Keratinocyte (primary cell): ENCODE data around the gene ZCRB1. TPM values are rescaled to one million over a fixed set of nuclear protein-coding genes. Genes with fewer than 3 reads are reported as not detected.

Experiments
- DNase-seq: peaks from one replicate; pipeline ENCODE4 v3.0.0-alpha.2; 2011; ENCODE audit warnings: low read depth, missing footprints, low spot score
- FAIRE-seq: peaks from 2 replicates; lab custom pipeline; 2011; peaks lifted over from hg19 to GRCh38; lab: Jason Lieb, UNC
- H2AFZ ChIP-seq: 2 replicates; pipeline ENCODE4 v1.6.0; 2012; ENCODE audit warnings: low read length, control low read depth, inconsistent platforms; ENCODE audit not compliant: control insufficient read depth
- H3K27ac ChIP-seq: 2 replicates; pipeline ENCODE4 v1.5.1; 2011; ENCODE audit warnings: low read length; ENCODE audit not compliant: control insufficient read depth, insufficient read depth
- H3K27me3 ChIP-seq: 3 replicates; pipeline ENCODE4 v1.6.0; 2011; ENCODE audit warnings: low read length; ENCODE audit not compliant: control insufficient read depth, insufficient read depth; ENCODE audit errors: extremely low read depth
- H3K36me3 ChIP-seq, 2 experiments: 2 replicates in 1 of 2; 3 replicates in 1 of 2; pipeline ENCODE4 v1.5.1; 2011; ENCODE audit warnings: low read length in 2 of 2, mild to moderate bottlenecking in 1 of 2; ENCODE audit not compliant: control insufficient read depth in 2 of 2, insufficient read depth in 2 of 2; ENCODE audit errors: extremely low read depth in 1 of 2
- H3K4me1 ChIP-seq: 3 replicates; pipeline ENCODE4 v1.5.1; 2011; ENCODE audit warnings: low read length; ENCODE audit not compliant: control insufficient read depth, insufficient read depth; ENCODE audit errors: extremely low read depth
- H3K4me2 ChIP-seq: 3 replicates; pipeline ENCODE4 v1.6.0; 2011; ENCODE audit warnings: low read depth, low read length; ENCODE audit not compliant: control insufficient read depth, insufficient read depth; ENCODE audit errors: extremely low read depth
- H3K4me3 ChIP-seq, 3 experiments: fragments of 200-600 bp in 1 of 3; sonication (generic) in 1 of 3; 2 replicates in 2 of 3; 3 replicates in 1 of 3; pipeline ENCODE4 v1.5.1; 2011 to 2016; ENCODE audit warnings: low read length in 3 of 3, mild to moderate bottlenecking in 3 of 3, control low read depth in 2 of 3, inconsistent platforms in 1 of 3, low read depth in 1 of 3, mixed read lengths in 1 of 3, mixed run types in 1 of 3, moderate library complexity in 1 of 3; ENCODE audit not compliant: control insufficient read depth in 2 of 3, insufficient read depth in 2 of 3; ENCODE audit errors: extremely low read depth in 1 of 3
- H3K79me2 ChIP-seq: 2 replicates; pipeline ENCODE4 v1.6.0; 2012; ENCODE audit warnings: low read length; ENCODE audit not compliant: control insufficient read depth, insufficient read depth
- H3K9ac ChIP-seq: 3 replicates; pipeline ENCODE4 v1.6.0; 2011; ENCODE audit warnings: low read length; ENCODE audit not compliant: control insufficient read depth, insufficient read depth; ENCODE audit errors: extremely low read depth
- H3K9me1 ChIP-seq: 3 replicates; pipeline ENCODE4 v1.6.0; 2011; ENCODE audit warnings: low read length; ENCODE audit not compliant: control insufficient read depth, insufficient read depth; ENCODE audit errors: extremely low read depth
- H3K9me3 ChIP-seq: 2 replicates; pipeline ENCODE4 v1.5.1; 2012; ENCODE audit warnings: low read depth, low read length; ENCODE audit not compliant: control insufficient read depth
- H4K20me1 ChIP-seq: 3 replicates; pipeline ENCODE4 v1.6.0; 2011; ENCODE audit warnings: low read length; ENCODE audit not compliant: control insufficient read depth, insufficient read depth; ENCODE audit errors: extremely low read depth
- EZH2 ChIP-seq: IDR thresholded peaks from one replicate; pipeline ENCODE4 v1.6.1; 2012; ENCODE audit warnings: inconsistent platforms, mild to moderate bottlenecking, low read length, moderate library complexity
- dilution Hi-C: fragments of 300-500 bp; cut with MboI; formaldehyde crosslinking; loops from one replicate; pipeline ENCODE4 v1.7.0; 2020; ENCODE audit warnings: low sequenced_read_pairs; ENCODE audit not compliant: extremely low pct_ligation_motif_present
- polyA plus RNA-seq, 5 experiments: library from polyadenylated mRNA; depleted of rRNA in 3 of 5; stranded (reverse) in 3 of 5; stranded (forward) in 1 of 5; unstranded in 1 of 5; fragments of >200 nt; gene quantifications; 1 replicate in 1 of 5; 2 replicates in 3 of 5; 3 replicates in 1 of 5; pipeline versions ENCODE4 v1.2.1 to v1.2.3, GENCODE V29; 2011 to 2012; ENCODE audit warnings: missing spikeins in 2 of 5, low read depth in 1 of 5, low replicate concordance in 1 of 5
- TF ChIP-seq, protein P1 (sequence below), 3 experiments: IDR thresholded peaks in 1 of 3; conservative IDR thresholded peaks in 1 of 3; optimal IDR thresholded peaks in 1 of 3; 2 replicates in 2 of 3; 3 replicates in 1 of 3; pipeline versions ENCODE3 to v1.5.1; 2011; ENCODE audit warnings: low read length in 3 of 3, mild to moderate bottlenecking in 3 of 3, moderate library complexity in 2 of 3, control low read depth in 1 of 3, inconsistent platforms in 1 of 3; ENCODE audit not compliant: insufficient read depth in 2 of 3; ENCODE audit errors: extremely low read depth in 1 of 3

Gene ZCRB1
- polyA plus RNA-seq, 1 donor (not counting 4 experiments of a cell fraction or from before 2014, with no cell fraction given) = 41.6 TPM

DNA sequence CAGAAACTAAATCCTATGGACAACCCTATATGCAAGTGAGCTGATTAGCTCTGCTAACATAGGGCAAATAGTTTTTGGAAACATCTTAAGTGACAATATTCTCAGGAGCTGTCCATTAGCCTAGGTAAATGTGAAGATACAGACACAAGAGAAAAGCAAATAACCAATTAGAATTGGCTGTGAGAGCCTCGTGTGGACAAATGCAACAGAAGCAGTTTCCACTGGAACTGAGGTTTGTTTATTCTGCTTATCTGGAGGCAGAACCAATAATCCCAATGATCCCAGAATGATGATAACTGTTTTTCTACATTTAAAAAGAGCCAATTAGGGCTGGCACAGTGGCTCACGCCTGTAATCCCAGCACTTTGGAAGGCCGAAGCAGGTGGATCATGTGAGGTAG is 44.6 kb downstream of the ZCRB1 start:
- TF ChIP-seq, protein P1, sequence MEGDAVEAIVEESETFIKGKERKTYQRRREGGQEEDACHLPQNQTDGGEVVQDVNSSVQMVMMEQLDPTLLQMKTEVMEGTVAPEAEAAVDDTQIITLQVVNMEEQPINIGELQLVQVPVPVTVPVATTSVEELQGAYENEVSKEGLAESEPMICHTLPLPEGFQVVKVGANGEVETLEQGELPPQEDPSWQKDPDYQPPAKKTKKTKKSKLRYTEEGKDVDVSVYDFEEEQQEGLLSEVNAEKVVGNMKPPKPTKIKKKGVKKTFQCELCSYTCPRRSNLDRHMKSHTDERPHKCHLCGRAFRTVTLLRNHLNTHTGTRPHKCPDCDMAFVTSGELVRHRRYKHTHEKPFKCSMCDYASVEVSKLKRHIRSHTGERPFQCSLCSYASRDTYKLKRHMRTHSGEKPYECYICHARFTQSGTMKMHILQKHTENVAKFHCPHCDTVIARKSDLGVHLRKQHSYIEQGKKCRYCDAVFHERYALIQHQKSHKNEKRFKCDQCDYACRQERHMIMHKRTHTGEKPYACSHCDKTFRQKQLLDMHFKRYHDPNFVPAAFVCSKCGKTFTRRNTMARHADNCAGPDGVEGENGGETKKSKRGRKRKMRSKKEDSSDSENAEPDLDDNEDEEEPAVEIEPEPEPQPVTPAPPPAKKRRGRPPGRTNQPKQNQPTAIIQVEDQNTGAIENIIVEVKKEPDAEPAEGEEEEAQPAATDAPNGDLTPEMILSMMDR (optimal IDR thresholded peaks at IDR 0.05 in 1 of 3, IDR thresholded peaks at IDR 0.05 in 1 of 3, conservative IDR thresholded peaks at IDR 0.05 in 1 of 3; ENCODE audit: extremely low read depth in 1 of 3, insufficient read depth in 2 of 3, low read length in 3 of 3) = no peak
- no peak for TF ChIP-seq EZH2

DNA sequence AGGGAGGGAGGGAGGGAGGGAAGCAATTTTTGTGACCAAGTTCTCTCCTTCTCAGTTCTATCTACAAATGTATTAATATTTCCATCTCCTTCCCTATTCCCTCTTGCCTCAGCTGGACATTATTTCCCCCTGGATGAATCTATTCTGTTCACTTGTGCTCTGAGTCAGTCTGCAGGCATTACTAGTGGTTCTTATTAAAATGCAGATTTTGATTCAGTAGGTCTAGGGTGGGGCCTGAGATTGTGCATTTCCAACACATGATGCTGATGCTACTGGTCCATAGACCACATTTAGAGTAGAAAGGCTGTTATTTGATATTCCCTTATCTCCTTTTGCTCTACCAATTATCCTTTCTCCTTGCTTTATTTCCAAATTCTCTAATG is 47.8 kb downstream of the ZCRB1 start:
- Histone ChIP-seq H3K9ac (no peak overlapping the region), H3K36me3 (no peaks in the 10 kb centered on the region), H3K4me2 (no peak overlapping the region), H2AFZ (no peak overlapping the region), H3K4me1 (no peaks in the 10 kb centered on the region), H4K20me1 (no peaks in the 10 kb centered on the region), H3K4me3 (no peak overlapping the region), H3K27me3 (no peaks in the 10 kb centered on the region), H3K79me2 (no peaks in the 10 kb centered on the region), H3K27ac (no peak overlapping the region), H3K9me3 (no peaks in the 10 kb centered on the region), H3K9me1 (no peaks in the 10 kb centered on the region)
- no peak for TF ChIP-seq EZH2
- TF ChIP-seq, protein P1 (optimal IDR thresholded peaks at IDR 0.05 in 1 of 3, IDR thresholded peaks at IDR 0.05 in 1 of 3, conservative IDR thresholded peaks at IDR 0.05 in 1 of 3; ENCODE audit: extremely low read depth in 1 of 3, insufficient read depth in 2 of 3, low read length in 3 of 3) = no peak
- dilution Hi-C loops = no loop called here
- FAIRE-seq (no peak), DNase-seq (no peak)

More for the DNA sequence above, 44.6 kb downstream of the ZCRB1 start:
- FAIRE-seq (no peak), DNase-seq (no peak)
- H3K4me1 ChIP-seq = no peaks in the 10 kb centered on the region
- no peaks in the 10 kb centered on the region for H3K27me3 ChIP-seq
- H3K4me2 ChIP-seq = no peak overlapping the region
- no peaks in the 10 kb centered on the region for H3K9me3 ChIP-seq
- H3K9ac ChIP-seq = no peak overlapping the region
- no peaks in the 10 kb centered on the region for H3K79me2 ChIP-seq
- H3K4me3 ChIP-seq = no peak overlapping the region
- H2AFZ ChIP-seq = no peak overlapping the region
- no peaks in the 10 kb centered on the region for H3K36me3 ChIP-seq
- dilution Hi-C loops = no loop called here
- H3K27ac ChIP-seq = no peak overlapping the region
- H4K20me1 ChIP-seq = no peaks in the 10 kb centered on the region
- no peaks in the 10 kb centered on the region for H3K9me1 ChIP-seq
